Measurements from ENCODE around the gene LY9.

LY9 gene

DNA sequence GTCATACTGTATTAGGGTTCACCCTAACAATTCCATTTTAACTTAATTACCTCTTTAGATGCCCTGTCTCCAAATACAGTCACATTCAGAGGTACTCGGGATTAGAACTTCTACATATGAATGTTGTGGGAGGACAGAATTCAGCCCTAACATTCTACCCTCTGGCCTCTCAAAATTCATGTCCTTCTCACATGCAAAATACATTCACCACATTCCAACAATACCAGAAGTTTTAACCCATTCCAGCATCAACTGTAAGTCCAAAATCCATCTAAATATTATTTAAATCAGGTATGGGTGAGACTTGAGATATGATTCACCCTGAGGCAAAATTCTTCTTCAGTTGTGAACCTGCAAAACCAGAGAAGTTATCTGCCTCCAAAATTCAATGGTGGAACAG is 14.5 kb downstream of the LY9 start:
- Histone ChIP-seq H3K4me1 (ENCODE audit: control insufficient read depth, low read length) (no peaks in the 10 kb centered on the region), H3K79me2 (ENCODE audit: control insufficient read depth, low read length) (no peaks in the 10 kb centered on the region), H3K4me3 (ENCODE audit: low read length) (no peak overlapping the region), H3K9me3 (ENCODE audit: control insufficient read depth, insufficient read depth, low read length) (0 out of 2 replicates have a peak, but pooled peaks cover 7% of the 10 kb centered on the region), H3K4me2 (ENCODE audit: low read length) (no peak overlapping the region), H4K20me1 (ENCODE audit: control insufficient read depth, insufficient read depth, low read depth, low read length) (no peaks in the 10 kb centered on the region), H3F3A (ENCODE audit: control insufficient read depth, insufficient read depth) (no peaks in the 10 kb centered on the region), H3K27me3 (ENCODE audit: control insufficient read depth, low read length) (no peaks in the 10 kb centered on the region; the same call in 1 of the 2 replicates), H3K9me2 (replicated peaks; ENCODE audit: control insufficient read depth, low read length) (no peaks in the 10 kb centered on the region), H3K36me3 (ENCODE audit: control insufficient read depth, low read length) (no peaks in the 10 kb centered on the region), H3K27ac (ENCODE audit: low read depth, low read length) (no peak overlapping the region)
- no peak for TF ChIP-seq EZH2phosphoT487 (IDR thresholded peaks at IDR 0.05; ENCODE audit: borderline replicate concordance, low read length)
- TF ChIP-seq, protein P1, sequence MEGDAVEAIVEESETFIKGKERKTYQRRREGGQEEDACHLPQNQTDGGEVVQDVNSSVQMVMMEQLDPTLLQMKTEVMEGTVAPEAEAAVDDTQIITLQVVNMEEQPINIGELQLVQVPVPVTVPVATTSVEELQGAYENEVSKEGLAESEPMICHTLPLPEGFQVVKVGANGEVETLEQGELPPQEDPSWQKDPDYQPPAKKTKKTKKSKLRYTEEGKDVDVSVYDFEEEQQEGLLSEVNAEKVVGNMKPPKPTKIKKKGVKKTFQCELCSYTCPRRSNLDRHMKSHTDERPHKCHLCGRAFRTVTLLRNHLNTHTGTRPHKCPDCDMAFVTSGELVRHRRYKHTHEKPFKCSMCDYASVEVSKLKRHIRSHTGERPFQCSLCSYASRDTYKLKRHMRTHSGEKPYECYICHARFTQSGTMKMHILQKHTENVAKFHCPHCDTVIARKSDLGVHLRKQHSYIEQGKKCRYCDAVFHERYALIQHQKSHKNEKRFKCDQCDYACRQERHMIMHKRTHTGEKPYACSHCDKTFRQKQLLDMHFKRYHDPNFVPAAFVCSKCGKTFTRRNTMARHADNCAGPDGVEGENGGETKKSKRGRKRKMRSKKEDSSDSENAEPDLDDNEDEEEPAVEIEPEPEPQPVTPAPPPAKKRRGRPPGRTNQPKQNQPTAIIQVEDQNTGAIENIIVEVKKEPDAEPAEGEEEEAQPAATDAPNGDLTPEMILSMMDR (IDR thresholded peaks at IDR 0.05; ENCODE audit: low read depth, low read length, poor library complexity, severe bottlenecking), result no peak

DNA sequence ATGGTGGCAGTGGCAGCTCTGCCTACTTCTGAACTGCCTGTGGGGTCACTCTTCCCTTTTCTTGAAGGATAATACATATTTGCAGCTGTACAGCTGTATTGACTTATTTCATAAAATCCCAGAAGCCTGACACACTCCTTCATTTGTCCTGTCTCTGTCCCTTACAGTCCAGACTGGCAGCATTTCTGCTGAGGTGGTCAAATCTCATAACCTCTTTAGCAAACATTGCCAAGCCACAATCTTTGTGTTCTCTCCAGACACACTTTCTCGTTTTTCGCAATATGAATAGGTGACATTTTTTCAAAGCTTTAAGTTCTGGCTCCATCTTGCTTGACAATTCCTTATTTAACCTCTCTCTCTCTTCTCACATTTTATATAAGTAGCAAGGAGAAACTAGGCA is 15.2 kb downstream of the LY9 start:
- no peaks in the 10 kb centered on the region for H3K9me2 ChIP-seq (replicated peaks; ENCODE audit: control insufficient read depth, low read length)
- no peak for TF ChIP-seq EZH2phosphoT487 (IDR thresholded peaks at IDR 0.05; ENCODE audit: borderline replicate concordance, low read length)
- TF ChIP-seq, protein P1 (IDR thresholded peaks at IDR 0.05; ENCODE audit: low read depth, low read length, poor library complexity, severe bottlenecking), result no peak
- H3K4me1 ChIP-seq (ENCODE audit: control insufficient read depth, low read length), result no peaks in the 10 kb centered on the region
- H3K79me2 ChIP-seq (ENCODE audit: control insufficient read depth, low read length), result no peaks in the 10 kb centered on the region
- no peaks in the 10 kb centered on the region for H4K20me1 ChIP-seq (ENCODE audit: control insufficient read depth, insufficient read depth, low read depth, low read length)
- H3K4me3 ChIP-seq (ENCODE audit: low read length), result no peak overlapping the region
- H3K4me2 ChIP-seq (ENCODE audit: low read length), result no peak overlapping the region
- H3K36me3 ChIP-seq (ENCODE audit: control insufficient read depth, low read length), result no peaks in the 10 kb centered on the region
- 0 out of 2 replicates have a peak, but pooled peaks cover 7% of the 10 kb centered on the region for H3K9me3 ChIP-seq (ENCODE audit: control insufficient read depth, insufficient read depth, low read length)
- no peaks in the 10 kb centered on the region; the same call in 1 of the 2 replicates for H3K27me3 ChIP-seq (ENCODE audit: control insufficient read depth, low read length)
- no peaks in the 10 kb centered on the region for H3F3A ChIP-seq (ENCODE audit: control insufficient read depth, insufficient read depth)
- no peak overlapping the region for H3K27ac ChIP-seq (ENCODE audit: low read depth, low read length)

DNA sequence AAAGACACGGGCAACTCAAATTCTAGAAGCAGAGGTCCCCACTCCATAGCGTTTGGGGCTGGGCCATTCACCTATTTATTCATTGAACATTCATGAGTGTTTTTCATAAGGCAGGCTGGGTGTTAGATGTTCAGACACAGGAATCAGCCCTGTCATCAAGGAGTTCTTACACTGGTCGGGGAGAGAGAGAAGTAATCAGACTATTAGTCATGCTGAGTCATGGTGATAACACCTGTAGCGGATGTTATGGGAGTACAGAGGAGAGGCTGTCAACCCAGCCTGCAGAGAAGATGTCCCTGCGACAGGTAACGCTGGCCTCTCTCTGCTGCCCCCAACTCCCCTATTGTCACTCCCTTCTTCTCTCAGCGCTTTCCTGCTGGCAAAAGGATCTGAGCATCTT is 17.2 kb downstream of the LY9 start:
- no peaks in the 10 kb centered on the region for H3K9me3 ChIP-seq (ENCODE audit: control insufficient read depth, insufficient read depth, low read length)
- H3K9me2 ChIP-seq (replicated peaks; ENCODE audit: control insufficient read depth, low read length), result no peaks in the 10 kb centered on the region
- TF ChIP-seq EZH2phosphoT487 (IDR thresholded peaks at IDR 0.05; ENCODE audit: borderline replicate concordance, low read length), result no peak
- TF ChIP-seq, protein P1 (IDR thresholded peaks at IDR 0.05; ENCODE audit: low read depth, low read length, poor library complexity, severe bottlenecking), result no peak
- no peak overlapping the region for H3K4me3 ChIP-seq (ENCODE audit: low read length)
- H3K27ac ChIP-seq (ENCODE audit: low read depth, low read length), result no peak overlapping the region
- no peak overlapping the region for H3K4me2 ChIP-seq (ENCODE audit: low read length)
- no peaks in the 10 kb centered on the region for H3K79me2 ChIP-seq (ENCODE audit: control insufficient read depth, low read length)
- no peaks in the 10 kb centered on the region for H3F3A ChIP-seq (ENCODE audit: control insufficient read depth, insufficient read depth)
- no peaks in the 10 kb centered on the region; the same call in 1 of the 2 replicates for H3K27me3 ChIP-seq (ENCODE audit: control insufficient read depth, low read length)
- H3K36me3 ChIP-seq (ENCODE audit: control insufficient read depth, low read length), result no peaks in the 10 kb centered on the region
- no peaks in the 10 kb centered on the region for H4K20me1 ChIP-seq (ENCODE audit: control insufficient read depth, insufficient read depth, low read depth, low read length)
- no peaks in the 10 kb centered on the region for H3K4me1 ChIP-seq (ENCODE audit: control insufficient read depth, low read length)
